ENCODE results near the gene HOXA5.

Gene HOXA5

GRCh38 chr7:27122077-27122910 lies 21.2 kb downstream of the HOXA5 start:
- H3K9me3 Mint-ChIP-seq = no peaks in the 10 kb centered on the region
- DNase-seq = no peak
- peaks cover 43% of the 10 kb centered on the region for H3K27me3 Mint-ChIP-seq
- no peaks in the 10 kb centered on the region for H3K4me1 Mint-ChIP-seq (ENCODE audit: low read depth)
- H3K4me3 Mint-ChIP-seq = no peak overlapping the region
- no peak overlapping the region for H3K27ac Mint-ChIP-seq
- no peaks in the 10 kb centered on the region for H3K36me3 Mint-ChIP-seq (ENCODE audit: low read depth)

GRCh38 chr7:27121684-27122076 lies 21.8 kb downstream of the HOXA5 start:
- no peaks in the 10 kb centered on the region for H3K9me3 Mint-ChIP-seq
- H3K27ac Mint-ChIP-seq = no peak overlapping the region
- no peak overlapping the region for H3K4me3 Mint-ChIP-seq
- H3K4me1 Mint-ChIP-seq (ENCODE audit: low read depth) = no peaks in the 10 kb centered on the region
- H3K36me3 Mint-ChIP-seq (ENCODE audit: low read depth) = no peaks in the 10 kb centered on the region
- H3K27me3 Mint-ChIP-seq = peaks cover 37% of the 10 kb centered on the region
- DNase-seq = no peak

- Mint-ChIP-seq H3K4me1 (ENCODE audit: low read depth) (no peaks in the 10 kb centered on the region), H3K4me3 (no peak overlapping the region), H3K9me3 (no peaks in the 10 kb centered on the region), H3K36me3 (ENCODE audit: low read depth) (no peaks in the 10 kb centered on the region), H3K27me3 (peaks cover 26% of the 10 kb centered on the region), H3K27ac (no peak overlapping the region)
- no peak for DNase-seq
Observed at GRCh38 chr7:27119412-27119911, 24.0 kb downstream of the HOXA5 start.

GRCh38 chr7:27118580-27118979 lies 24.9 kb downstream of the HOXA5 start:
- H3K36me3 Mint-ChIP-seq (ENCODE audit: low read depth) = no peaks in the 10 kb centered on the region
- H3K27me3 Mint-ChIP-seq = peaks cover 21% of the 10 kb centered on the region
- no peak overlapping the region for H3K27ac Mint-ChIP-seq
- H3K4me1 Mint-ChIP-seq (ENCODE audit: low read depth) = no peaks in the 10 kb centered on the region
- H3K9me3 Mint-ChIP-seq = no peaks in the 10 kb centered on the region
- no peak overlapping the region for H3K4me3 Mint-ChIP-seq
- DNase-seq = no peak

- Mint-ChIP-seq H3K4me1 (ENCODE audit: low read depth) (no peaks in the 10 kb centered on the region), H3K27me3 (peaks cover 24% of the 10 kb centered on the region), H3K9me3 (no peaks in the 10 kb centered on the region), H3K36me3 (ENCODE audit: low read depth) (no peaks in the 10 kb centered on the region), H3K4me3 (no peak overlapping the region), H3K27ac (no peak overlapping the region)
- DNase-seq = no peak
Observed at GRCh38 chr7:27117887-27118491, 25.5 kb downstream of the HOXA5 start.

- no peaks in the 10 kb centered on the region for H3K36me3 Mint-ChIP-seq (ENCODE audit: low read depth)
- H3K27me3 Mint-ChIP-seq = peaks cover 26% of the 10 kb centered on the region
- H3K4me1 Mint-ChIP-seq (ENCODE audit: low read depth) = no peaks in the 10 kb centered on the region
- H3K27ac Mint-ChIP-seq = no peak overlapping the region
- H3K4me3 Mint-ChIP-seq = no peak overlapping the region
- H3K9me3 Mint-ChIP-seq = no peaks in the 10 kb centered on the region
- DNase-seq = no peak
Observed at GRCh38 chr7:27116962-27117886, 26.3 kb downstream of the HOXA5 start.

- H3K36me3 Mint-ChIP-seq (ENCODE audit: low read depth) = no peaks in the 10 kb centered on the region
- no peak overlapping the region for H3K4me3 Mint-ChIP-seq
- no peaks in the 10 kb centered on the region for H3K9me3 Mint-ChIP-seq
- H3K27ac Mint-ChIP-seq = no peak overlapping the region
- peaks cover 34% of the 10 kb centered on the region for H3K27me3 Mint-ChIP-seq
- no peaks in the 10 kb centered on the region for H3K4me1 Mint-ChIP-seq (ENCODE audit: low read depth)
- DNase-seq = no peak
Observed at GRCh38 chr7:27116031-27116961, 27.2 kb downstream of the HOXA5 start.

GRCh38 chr7:27115221-27116026 lies 28.1 kb downstream of the HOXA5 start:
- H3K9me3 Mint-ChIP-seq = no peaks in the 10 kb centered on the region
- H3K4me3 Mint-ChIP-seq = no peak overlapping the region
- H3K27me3 Mint-ChIP-seq = peaks cover 37% of the 10 kb centered on the region
- H3K27ac Mint-ChIP-seq = no peak overlapping the region
- H3K4me1 Mint-ChIP-seq (ENCODE audit: low read depth) = no peaks in the 10 kb centered on the region
- DNase-seq = no peak
- H3K36me3 Mint-ChIP-seq (ENCODE audit: low read depth) = no peaks in the 10 kb centered on the region

GRCh38 chr7:27114881-27115220 lies 28.6 kb downstream of the HOXA5 start:
- no peaks in the 10 kb centered on the region for H3K36me3 Mint-ChIP-seq (ENCODE audit: low read depth)
- H3K27me3 Mint-ChIP-seq = peaks cover 39% of the 10 kb centered on the region
- DNase-seq = no peak
- no peaks in the 10 kb centered on the region for H3K4me1 Mint-ChIP-seq (ENCODE audit: low read depth)
- H3K27ac Mint-ChIP-seq = no peak overlapping the region
- no peak overlapping the region for H3K4me3 Mint-ChIP-seq
- H3K9me3 Mint-ChIP-seq = no peaks in the 10 kb centered on the region

- Mint-ChIP-seq H3K27ac (no peak overlapping the region), H3K36me3 (ENCODE audit: low read depth) (no peaks in the 10 kb centered on the region), H3K4me3 (no peak overlapping the region), H3K27me3 (peaks cover 44% of the 10 kb centered on the region), H3K4me1 (ENCODE audit: low read depth) (no peaks in the 10 kb centered on the region), H3K9me3 (no peaks in the 10 kb centered on the region)
- DNase-seq = no peak
Observed at GRCh38 chr7:27113991-27114769, 29.3 kb downstream of the HOXA5 start.

- H3K27ac Mint-ChIP-seq = no peak overlapping the region
- no peak for DNase-seq
- no peaks in the 10 kb centered on the region for H3K4me1 Mint-ChIP-seq (ENCODE audit: low read depth)
- H3K27me3 Mint-ChIP-seq = peaks cover 42% of the 10 kb centered on the region
- H3K9me3 Mint-ChIP-seq = no peaks in the 10 kb centered on the region
- no peak overlapping the region for H3K4me3 Mint-ChIP-seq
- H3K36me3 Mint-ChIP-seq (ENCODE audit: low read depth) = no peaks in the 10 kb centered on the region
Observed at GRCh38 chr7:27112955-27113949, 30.2 kb downstream of the HOXA5 start.

- Mint-ChIP-seq H3K27ac (no peak overlapping the region), H3K9me3 (no peaks in the 10 kb centered on the region), H3K36me3 (ENCODE audit: low read depth) (no peaks in the 10 kb centered on the region), H3K4me1 (ENCODE audit: low read depth) (no peaks in the 10 kb centered on the region), H3K4me3 (no peak overlapping the region), H3K27me3 (peaks cover 36% of the 10 kb centered on the region)
- DNase-seq = no peak
Observed at GRCh38 chr7:27112361-27112760, 31.1 kb downstream of the HOXA5 start.
